Panc1 (cell line): Measurements from ENCODE around the gene ZNF569. TPM values are rescaled to one million over a fixed set of nuclear protein-coding genes. Genes with fewer than 3 reads are reported as not detected.

ENCODE experiments used
- ATAC-seq: fragments of 200-7000 bp; cut with Tn5 transposase; 2 replicates; pipeline ENCODE4 v1.9.1; 2020; ENCODE audit warnings: mild to moderate bottlenecking, moderate library complexity
- BruUV-seq: library from RNA; stranded (reverse); fragments of 400-500 nt; replicated peaks from 2 replicates; lab custom pipeline; 2021; lab: Mats Ljungman, UMichigan
- CTCF ChIA-PET: fragments of 300-600 bp; sonication (Branson Sonifier 250); formaldehyde crosslinking; loops from one replicate; lab custom pipeline; 2022; ENCODE audit warnings: antibody characterized with exemption; lab: Charles Lee
- POLR2A ChIA-PET: fragments of 300-600 bp; sonication (Branson Sonifier 250); formaldehyde crosslinking; loops from one replicate; lab custom pipeline; 2022; ENCODE audit warnings: antibody characterized with exemption; lab: Charles Lee
- DNase-seq: peaks from one replicate; pipeline ENCODE4 v3.0.0-alpha.2; 2010; ENCODE audit warnings: low read depth, low spot score
- H3K27ac ChIP-seq: 2 replicates; pipeline ENCODE4 v1.5.1; 2011; ENCODE audit warnings: mild to moderate bottlenecking, low read length, inconsistent platforms
- H3K27me3 ChIP-seq: fragments of 200-500 bp; sonication (Bioruptor generic); 2 replicates; pipeline ENCODE4 v1.6.0; 2014; ENCODE audit warnings: low read length, inconsistent platforms; ENCODE audit not compliant: control insufficient read depth, insufficient read depth
- H3K36me3 ChIP-seq: fragments of 200-500 bp; sonication (Bioruptor generic); 2 replicates; pipeline ENCODE4 v1.5.1; 2014; ENCODE audit warnings: inconsistent platforms, mild to moderate bottlenecking, low read length, moderate library complexity; ENCODE audit not compliant: control insufficient read depth, insufficient read depth
- H3K4me1 ChIP-seq: 2 replicates; pipeline ENCODE4 v1.5.1; 2011; ENCODE audit warnings: inconsistent platforms, mild to moderate bottlenecking, low read length, moderate library complexity; ENCODE audit not compliant: control insufficient read depth, insufficient read depth
- H3K4me3 ChIP-seq, 2 experiments: 2 replicates each; pipeline ENCODE4 v1.5.1; 2011 to 2012; ENCODE audit warnings: low read depth in 2 of 2, low read length in 2 of 2, mild to moderate bottlenecking in 2 of 2, inconsistent platforms in 1 of 2, moderate library complexity in 1 of 2
- H3K9me3 ChIP-seq: fragments of 200-500 bp; sonication (Bioruptor generic); 2 replicates; pipeline ENCODE4 v1.5.1; 2014; ENCODE audit warnings: low read depth, mild to moderate bottlenecking, inconsistent platforms, low read length, moderate library complexity; ENCODE audit not compliant: control insufficient read depth, insufficient read depth
- POLR2AphosphoS5 ChIP-seq: IDR thresholded peaks from 2 replicates; pipeline ENCODE4 v1.6.1; 2012; ENCODE audit warnings: mild to moderate bottlenecking, low read depth, low read length, moderate library complexity
- SIN3A ChIP-seq: IDR thresholded peaks from 2 replicates; pipeline ENCODE4 v1.6.1; 2012; ENCODE audit warnings: low read depth, mild to moderate bottlenecking, low read length, moderate library complexity, borderline replicate concordance; ENCODE audit not compliant: insufficient read depth
- TCF7L2 ChIP-seq: IDR thresholded peaks from 2 replicates; pipeline ENCODE4 v1.6.1; 2011; ENCODE audit warnings: mild to moderate bottlenecking, low read depth, low read length, inconsistent platforms
- in situ Hi-C: cut with HindIII; loops from 2 replicates; pipeline ENCODE4 v1.10.0; 2016; ENCODE audit warnings: low sequenced_read_pairs, low pct_unique_long_range_greater_than_20kb
- intact Hi-C: fragments of 100-400 bp; cut with micrococcal nuclease; formaldehyde crosslinking; loops from one replicate; pipeline ENCODE4 v1.10.0; 2022; ENCODE audit not compliant: unreplicated experiment
- total RNA-seq: library from RNA; stranded (reverse); gene quantifications from one replicate; pipeline ENCODE4 v1.2.1, GENCODE V29; 2021; ENCODE audit not compliant: unreplicated experiment
- TF ChIP-seq, protein P1 (sequence below): fragments of 450-650 bp; IDR thresholded peaks from 2 replicates; pipeline ENCODE4 v1.5.1; 2017; ENCODE audit warnings: mild to moderate bottlenecking
- TF ChIP-seq, protein P2 (sequence below), 2 experiments: IDR thresholded peaks; 2 replicates each; pipeline ENCODE4 v1.6.1; 2011 to 2012; ENCODE audit warnings: low read depth in 2 of 2, control low read depth in 1 of 2, low read length in 1 of 2, mild to moderate bottlenecking in 1 of 2, moderate library complexity in 1 of 2; ENCODE audit not compliant: insufficient read depth in 1 of 2

ZNF569 gene
- total RNA-seq, 1 experiment from 2014 or later = 15.6 TPM

- BruUV-seq = no TSS peak
- Histone ChIP-seq H3K4me3 (no peak overlapping the region), H3K36me3 (no peaks in the 10 kb centered on the region), H3K27ac (no peak overlapping the region), H3K9me3 (peaks cover 40% of the 10 kb centered on the region), H3K27me3 (no peaks in the 10 kb centered on the region), H3K4me1 (no peaks in the 10 kb centered on the region)
- CTCF ChIA-PET = no interaction called here
- intact Hi-C loops = no loop called here
- DNase-seq (no peak), ATAC-seq (no peak)
- TF ChIP-seq, protein P1, sequence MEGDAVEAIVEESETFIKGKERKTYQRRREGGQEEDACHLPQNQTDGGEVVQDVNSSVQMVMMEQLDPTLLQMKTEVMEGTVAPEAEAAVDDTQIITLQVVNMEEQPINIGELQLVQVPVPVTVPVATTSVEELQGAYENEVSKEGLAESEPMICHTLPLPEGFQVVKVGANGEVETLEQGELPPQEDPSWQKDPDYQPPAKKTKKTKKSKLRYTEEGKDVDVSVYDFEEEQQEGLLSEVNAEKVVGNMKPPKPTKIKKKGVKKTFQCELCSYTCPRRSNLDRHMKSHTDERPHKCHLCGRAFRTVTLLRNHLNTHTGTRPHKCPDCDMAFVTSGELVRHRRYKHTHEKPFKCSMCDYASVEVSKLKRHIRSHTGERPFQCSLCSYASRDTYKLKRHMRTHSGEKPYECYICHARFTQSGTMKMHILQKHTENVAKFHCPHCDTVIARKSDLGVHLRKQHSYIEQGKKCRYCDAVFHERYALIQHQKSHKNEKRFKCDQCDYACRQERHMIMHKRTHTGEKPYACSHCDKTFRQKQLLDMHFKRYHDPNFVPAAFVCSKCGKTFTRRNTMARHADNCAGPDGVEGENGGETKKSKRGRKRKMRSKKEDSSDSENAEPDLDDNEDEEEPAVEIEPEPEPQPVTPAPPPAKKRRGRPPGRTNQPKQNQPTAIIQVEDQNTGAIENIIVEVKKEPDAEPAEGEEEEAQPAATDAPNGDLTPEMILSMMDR = no peak
- TF ChIP-seq, protein P2, sequence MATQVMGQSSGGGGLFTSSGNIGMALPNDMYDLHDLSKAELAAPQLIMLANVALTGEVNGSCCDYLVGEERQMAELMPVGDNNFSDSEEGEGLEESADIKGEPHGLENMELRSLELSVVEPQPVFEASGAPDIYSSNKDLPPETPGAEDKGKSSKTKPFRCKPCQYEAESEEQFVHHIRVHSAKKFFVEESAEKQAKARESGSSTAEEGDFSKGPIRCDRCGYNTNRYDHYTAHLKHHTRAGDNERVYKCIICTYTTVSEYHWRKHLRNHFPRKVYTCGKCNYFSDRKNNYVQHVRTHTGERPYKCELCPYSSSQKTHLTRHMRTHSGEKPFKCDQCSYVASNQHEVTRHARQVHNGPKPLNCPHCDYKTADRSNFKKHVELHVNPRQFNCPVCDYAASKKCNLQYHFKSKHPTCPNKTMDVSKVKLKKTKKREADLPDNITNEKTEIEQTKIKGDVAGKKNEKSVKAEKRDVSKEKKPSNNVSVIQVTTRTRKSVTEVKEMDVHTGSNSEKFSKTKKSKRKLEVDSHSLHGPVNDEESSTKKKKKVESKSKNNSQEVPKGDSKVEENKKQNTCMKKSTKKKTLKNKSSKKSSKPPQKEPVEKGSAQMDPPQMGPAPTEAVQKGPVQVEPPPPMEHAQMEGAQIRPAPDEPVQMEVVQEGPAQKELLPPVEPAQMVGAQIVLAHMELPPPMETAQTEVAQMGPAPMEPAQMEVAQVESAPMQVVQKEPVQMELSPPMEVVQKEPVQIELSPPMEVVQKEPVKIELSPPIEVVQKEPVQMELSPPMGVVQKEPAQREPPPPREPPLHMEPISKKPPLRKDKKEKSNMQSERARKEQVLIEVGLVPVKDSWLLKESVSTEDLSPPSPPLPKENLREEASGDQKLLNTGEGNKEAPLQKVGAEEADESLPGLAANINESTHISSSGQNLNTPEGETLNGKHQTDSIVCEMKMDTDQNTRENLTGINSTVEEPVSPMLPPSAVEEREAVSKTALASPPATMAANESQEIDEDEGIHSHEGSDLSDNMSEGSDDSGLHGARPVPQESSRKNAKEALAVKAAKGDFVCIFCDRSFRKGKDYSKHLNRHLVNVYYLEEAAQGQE (IDR thresholded peaks at IDR 0.05; ENCODE audit: insufficient read depth in 1 of 2, low read depth in 2 of 2, low read length in 1 of 2) = no peak
- TF ChIP-seq SIN3A = no peak
- no peak for TF ChIP-seq POLR2AphosphoS5
- no peak for TF ChIP-seq TCF7L2
- POLR2A ChIA-PET = interaction anchor here (0.6 kb wide), 1 partner anchor 439 kb away, joined by 3 read pairs; no protein-coding TSS in a partner anchor
- in situ Hi-C loops = no loop called here
Measured at GRCh38 chr19:37492213-37492612, 25.0 kb upstream of the ZNF569 start.

DNA sequence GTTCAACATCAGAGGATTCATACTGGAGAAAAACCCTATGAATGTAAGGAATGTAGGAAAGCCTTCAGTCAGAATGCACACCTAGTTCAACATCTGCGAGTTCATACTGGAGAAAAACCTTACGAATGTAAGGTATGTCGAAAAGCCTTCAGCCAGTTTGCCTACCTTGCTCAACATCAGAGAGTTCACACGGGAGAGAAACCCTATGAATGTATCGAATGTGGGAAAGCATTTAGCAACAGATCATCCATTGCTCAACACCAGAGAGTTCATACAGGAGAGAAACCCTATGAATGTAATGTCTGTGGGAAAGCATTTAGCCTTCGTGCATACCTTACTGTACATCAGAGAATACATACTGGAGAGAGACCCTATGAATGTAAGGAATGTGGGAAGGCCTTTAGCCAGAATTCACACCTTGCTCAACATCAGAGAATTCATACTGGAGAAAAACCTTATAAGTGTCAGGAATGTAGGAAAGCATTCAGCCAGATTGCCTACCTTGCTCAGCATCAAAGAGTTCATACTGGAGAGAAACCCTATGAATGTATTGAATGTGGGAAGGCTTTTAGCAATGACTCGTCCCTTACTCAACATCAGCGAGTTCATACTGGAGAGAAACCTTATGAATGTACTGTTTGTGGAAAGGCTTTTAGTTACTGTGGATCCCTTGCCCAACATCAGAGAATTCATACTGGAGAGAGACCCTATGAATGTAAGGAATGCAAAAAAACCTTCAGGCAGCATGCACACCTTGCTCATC, 17.3 kb upstream of the ZNF569 start:
- ChIA-PET CTCF (no interaction called here), POLR2A (no interaction called here)
- ATAC-seq (no peak), DNase-seq (no peak)
- Histone ChIP-seq H3K4me3 (no peak overlapping the region), H3K27me3 (no peaks in the 10 kb centered on the region), H3K4me1 (no peaks in the 10 kb centered on the region), H3K9me3 (peaks cover 74% of the 10 kb centered on the region), H3K27ac (no peak overlapping the region), H3K36me3 (no peaks in the 10 kb centered on the region)
- no TSS peak for BruUV-seq
- intact Hi-C loops (no loop called here), in situ Hi-C loops (no loop called here)
- no peak for TF ChIP-seq TCF7L2
- no peak for TF ChIP-seq POLR2AphosphoS5
- no peak for TF ChIP-seq SIN3A
- TF ChIP-seq, protein P1 = no peak
- TF ChIP-seq, protein P2 (IDR thresholded peaks at IDR 0.05; ENCODE audit: insufficient read depth in 1 of 2, low read depth in 2 of 2, low read length in 1 of 2) = no peak
